SK-N-SH (cell line): ENCODE results near the gene DNHD1.

Source experiments
- FOSL2 ChIP-seq: IDR thresholded peaks from 2 replicates; pipeline ENCODE4 v1.4.0; 2012; ENCODE audit warnings: low read depth, mild to moderate bottlenecking, moderate library complexity, borderline replicate concordance
- MXI1 ChIP-seq: IDR thresholded peaks from 2 replicates; pipeline ENCODE4 v1.6.1; 2012; ENCODE audit warnings: mild to moderate bottlenecking, low read depth, low read length, improper control_type of control experiment
- NFIC ChIP-seq: IDR thresholded peaks from 2 replicates; pipeline ENCODE4 v1.4.0; 2012; ENCODE audit warnings: borderline replicate concordance
- RAD21 ChIP-seq: IDR thresholded peaks from 2 replicates; pipeline ENCODE4 v1.6.1; 2012; ENCODE audit warnings: mild to moderate bottlenecking, low read length
- RXRA ChIP-seq: IDR thresholded peaks from 2 replicates; pipeline ENCODE4 v1.4.0; 2012; ENCODE audit warnings: low read depth, mild to moderate bottlenecking, borderline replicate concordance
- TAF1 ChIP-seq: IDR thresholded peaks from 2 replicates; pipeline ENCODE4 v1.6.1; 2012; ENCODE audit warnings: low read depth, mild to moderate bottlenecking, low read length, moderate library complexity, borderline replicate concordance
- YY1 ChIP-seq: IDR thresholded peaks from 2 replicates; pipeline ENCODE4 v1.4.0; 2012; ENCODE audit warnings: low read depth, mild to moderate bottlenecking
- TF ChIP-seq, protein P1 (sequence below): fragments of 200-600 bp; sonication (generic); IDR thresholded peaks from 2 replicates; pipeline ENCODE4 v1.6.1; 2017; ENCODE audit warnings: antibody characterized with exemption, mild to moderate bottlenecking, moderate library complexity
- TF ChIP-seq, protein P2 (sequence below): fragments of 150-350 bp; IDR thresholded peaks from 2 replicates; pipeline ENCODE4 v1.6.1; 2017; ENCODE audit warnings: antibody characterized with exemption, low read length, low read depth, borderline replicate concordance
- TF ChIP-seq, protein P3 (sequence below): IDR thresholded peaks from 2 replicates; pipeline ENCODE4 v1.4.0; 2012; ENCODE audit warnings: low read depth, borderline replicate concordance
- TF ChIP-seq, protein P4 (sequence below): IDR thresholded peaks from 2 replicates; pipeline ENCODE4 v1.6.1; 2012; ENCODE audit warnings: mild to moderate bottlenecking, low read depth, low read length, moderate library complexity

DNA sequence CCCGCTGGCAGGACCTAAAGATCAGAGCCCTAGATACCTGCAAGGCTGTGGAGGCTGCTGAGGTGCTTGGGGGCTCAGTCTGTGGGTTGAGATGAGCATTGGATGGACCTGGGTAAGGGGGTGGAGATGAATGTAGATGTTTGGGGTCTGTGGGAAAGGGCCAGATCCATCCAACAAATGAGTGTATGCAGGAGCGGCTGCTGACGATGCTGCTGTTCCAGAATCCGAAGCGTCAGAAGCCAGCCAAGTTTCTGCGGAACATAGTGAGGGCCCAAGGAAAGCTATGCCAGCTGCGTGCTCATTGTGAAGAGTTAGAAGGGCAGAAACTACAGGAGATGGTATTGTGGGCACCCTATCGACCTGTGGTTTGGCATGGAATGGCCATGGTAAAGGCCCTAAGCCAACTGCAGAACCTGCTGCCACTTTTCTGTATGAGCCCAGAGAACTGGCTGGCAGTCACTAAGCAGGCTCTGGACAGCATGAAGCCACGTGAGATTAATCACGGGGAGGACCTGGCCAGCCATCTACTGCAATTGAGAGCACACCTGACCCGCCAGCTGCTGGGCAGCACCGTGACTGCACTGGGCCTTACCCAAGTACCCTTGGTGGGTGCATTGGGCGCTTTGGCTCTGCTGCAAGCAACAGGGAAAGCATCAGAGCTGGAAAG is 69.8 kb downstream of the DNHD1 start:
- TF ChIP-seq, protein P1, sequence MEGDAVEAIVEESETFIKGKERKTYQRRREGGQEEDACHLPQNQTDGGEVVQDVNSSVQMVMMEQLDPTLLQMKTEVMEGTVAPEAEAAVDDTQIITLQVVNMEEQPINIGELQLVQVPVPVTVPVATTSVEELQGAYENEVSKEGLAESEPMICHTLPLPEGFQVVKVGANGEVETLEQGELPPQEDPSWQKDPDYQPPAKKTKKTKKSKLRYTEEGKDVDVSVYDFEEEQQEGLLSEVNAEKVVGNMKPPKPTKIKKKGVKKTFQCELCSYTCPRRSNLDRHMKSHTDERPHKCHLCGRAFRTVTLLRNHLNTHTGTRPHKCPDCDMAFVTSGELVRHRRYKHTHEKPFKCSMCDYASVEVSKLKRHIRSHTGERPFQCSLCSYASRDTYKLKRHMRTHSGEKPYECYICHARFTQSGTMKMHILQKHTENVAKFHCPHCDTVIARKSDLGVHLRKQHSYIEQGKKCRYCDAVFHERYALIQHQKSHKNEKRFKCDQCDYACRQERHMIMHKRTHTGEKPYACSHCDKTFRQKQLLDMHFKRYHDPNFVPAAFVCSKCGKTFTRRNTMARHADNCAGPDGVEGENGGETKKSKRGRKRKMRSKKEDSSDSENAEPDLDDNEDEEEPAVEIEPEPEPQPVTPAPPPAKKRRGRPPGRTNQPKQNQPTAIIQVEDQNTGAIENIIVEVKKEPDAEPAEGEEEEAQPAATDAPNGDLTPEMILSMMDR, result no peak
- no peak for TF ChIP-seq MXI1
- TF ChIP-seq RXRA, result no peak
- TF ChIP-seq, protein P2, sequence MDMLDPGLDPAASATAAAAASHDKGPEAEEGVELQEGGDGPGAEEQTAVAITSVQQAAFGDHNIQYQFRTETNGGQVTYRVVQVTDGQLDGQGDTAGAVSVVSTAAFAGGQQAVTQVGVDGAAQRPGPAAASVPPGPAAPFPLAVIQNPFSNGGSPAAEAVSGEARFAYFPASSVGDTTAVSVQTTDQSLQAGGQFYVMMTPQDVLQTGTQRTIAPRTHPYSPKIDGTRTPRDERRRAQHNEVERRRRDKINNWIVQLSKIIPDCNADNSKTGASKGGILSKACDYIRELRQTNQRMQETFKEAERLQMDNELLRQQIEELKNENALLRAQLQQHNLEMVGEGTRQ, result no peak
- TF ChIP-seq FOSL2, result no peak
- TF ChIP-seq, protein P3, sequence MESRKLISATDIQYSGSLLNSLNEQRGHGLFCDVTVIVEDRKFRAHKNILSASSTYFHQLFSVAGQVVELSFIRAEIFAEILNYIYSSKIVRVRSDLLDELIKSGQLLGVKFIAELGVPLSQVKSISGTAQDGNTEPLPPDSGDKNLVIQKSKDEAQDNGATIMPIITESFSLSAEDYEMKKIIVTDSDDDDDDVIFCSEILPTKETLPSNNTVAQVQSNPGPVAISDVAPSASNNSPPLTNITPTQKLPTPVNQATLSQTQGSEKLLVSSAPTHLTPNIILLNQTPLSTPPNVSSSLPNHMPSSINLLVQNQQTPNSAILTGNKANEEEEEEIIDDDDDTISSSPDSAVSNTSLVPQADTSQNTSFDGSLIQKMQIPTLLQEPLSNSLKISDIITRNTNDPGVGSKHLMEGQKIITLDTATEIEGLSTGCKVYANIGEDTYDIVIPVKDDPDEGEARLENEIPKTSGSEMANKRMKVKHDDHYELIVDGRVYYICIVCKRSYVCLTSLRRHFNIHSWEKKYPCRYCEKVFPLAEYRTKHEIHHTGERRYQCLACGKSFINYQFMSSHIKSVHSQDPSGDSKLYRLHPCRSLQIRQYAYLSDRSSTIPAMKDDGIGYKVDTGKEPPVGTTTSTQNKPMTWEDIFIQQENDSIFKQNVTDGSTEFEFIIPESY, result no peak
- TF ChIP-seq NFIC, result no peak
- TF ChIP-seq YY1, result no peak
- TF ChIP-seq TAF1, result no peak
- no peak for TF ChIP-seq RAD21
- TF ChIP-seq, protein P4, sequence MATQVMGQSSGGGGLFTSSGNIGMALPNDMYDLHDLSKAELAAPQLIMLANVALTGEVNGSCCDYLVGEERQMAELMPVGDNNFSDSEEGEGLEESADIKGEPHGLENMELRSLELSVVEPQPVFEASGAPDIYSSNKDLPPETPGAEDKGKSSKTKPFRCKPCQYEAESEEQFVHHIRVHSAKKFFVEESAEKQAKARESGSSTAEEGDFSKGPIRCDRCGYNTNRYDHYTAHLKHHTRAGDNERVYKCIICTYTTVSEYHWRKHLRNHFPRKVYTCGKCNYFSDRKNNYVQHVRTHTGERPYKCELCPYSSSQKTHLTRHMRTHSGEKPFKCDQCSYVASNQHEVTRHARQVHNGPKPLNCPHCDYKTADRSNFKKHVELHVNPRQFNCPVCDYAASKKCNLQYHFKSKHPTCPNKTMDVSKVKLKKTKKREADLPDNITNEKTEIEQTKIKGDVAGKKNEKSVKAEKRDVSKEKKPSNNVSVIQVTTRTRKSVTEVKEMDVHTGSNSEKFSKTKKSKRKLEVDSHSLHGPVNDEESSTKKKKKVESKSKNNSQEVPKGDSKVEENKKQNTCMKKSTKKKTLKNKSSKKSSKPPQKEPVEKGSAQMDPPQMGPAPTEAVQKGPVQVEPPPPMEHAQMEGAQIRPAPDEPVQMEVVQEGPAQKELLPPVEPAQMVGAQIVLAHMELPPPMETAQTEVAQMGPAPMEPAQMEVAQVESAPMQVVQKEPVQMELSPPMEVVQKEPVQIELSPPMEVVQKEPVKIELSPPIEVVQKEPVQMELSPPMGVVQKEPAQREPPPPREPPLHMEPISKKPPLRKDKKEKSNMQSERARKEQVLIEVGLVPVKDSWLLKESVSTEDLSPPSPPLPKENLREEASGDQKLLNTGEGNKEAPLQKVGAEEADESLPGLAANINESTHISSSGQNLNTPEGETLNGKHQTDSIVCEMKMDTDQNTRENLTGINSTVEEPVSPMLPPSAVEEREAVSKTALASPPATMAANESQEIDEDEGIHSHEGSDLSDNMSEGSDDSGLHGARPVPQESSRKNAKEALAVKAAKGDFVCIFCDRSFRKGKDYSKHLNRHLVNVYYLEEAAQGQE, result no peak
